Measurements from ENCODE around the gene CADM2.

DNA sequence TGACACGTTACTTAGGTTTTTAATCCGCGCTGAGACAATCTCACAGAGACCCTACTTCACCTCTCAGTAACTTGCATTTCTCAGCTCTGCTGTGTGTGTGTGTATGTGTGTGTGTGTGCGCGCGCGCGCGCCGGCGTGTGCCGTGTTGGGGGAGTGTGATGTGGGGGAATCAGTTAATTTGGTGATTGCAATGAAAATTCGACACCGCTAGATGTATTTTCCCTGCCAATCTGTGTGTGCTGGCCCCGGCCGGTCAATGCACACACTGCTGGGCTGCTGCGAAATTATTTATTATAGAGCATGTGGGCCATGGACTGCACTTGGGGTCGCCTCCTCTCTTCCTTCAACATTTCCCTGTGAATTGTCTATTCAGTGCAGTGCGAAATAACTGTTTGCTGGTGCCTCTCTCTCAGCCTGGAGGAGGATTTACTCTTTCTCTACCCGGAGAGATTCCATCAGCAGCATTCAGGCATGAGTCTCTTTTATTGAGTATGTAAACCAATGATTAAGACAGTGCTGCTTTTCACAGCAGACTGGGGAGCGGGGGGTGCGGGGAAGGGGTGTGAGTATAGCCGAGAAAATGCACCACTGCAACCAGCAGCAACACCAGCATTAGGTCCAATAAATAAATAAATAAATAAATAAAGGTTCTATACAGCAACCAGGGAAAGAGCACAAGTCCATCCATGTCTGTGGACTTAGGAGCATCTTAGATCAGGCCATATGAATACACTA lies 2.9 kb downstream of the CADM2 start:
- TF ChIP-seq, protein P1, sequence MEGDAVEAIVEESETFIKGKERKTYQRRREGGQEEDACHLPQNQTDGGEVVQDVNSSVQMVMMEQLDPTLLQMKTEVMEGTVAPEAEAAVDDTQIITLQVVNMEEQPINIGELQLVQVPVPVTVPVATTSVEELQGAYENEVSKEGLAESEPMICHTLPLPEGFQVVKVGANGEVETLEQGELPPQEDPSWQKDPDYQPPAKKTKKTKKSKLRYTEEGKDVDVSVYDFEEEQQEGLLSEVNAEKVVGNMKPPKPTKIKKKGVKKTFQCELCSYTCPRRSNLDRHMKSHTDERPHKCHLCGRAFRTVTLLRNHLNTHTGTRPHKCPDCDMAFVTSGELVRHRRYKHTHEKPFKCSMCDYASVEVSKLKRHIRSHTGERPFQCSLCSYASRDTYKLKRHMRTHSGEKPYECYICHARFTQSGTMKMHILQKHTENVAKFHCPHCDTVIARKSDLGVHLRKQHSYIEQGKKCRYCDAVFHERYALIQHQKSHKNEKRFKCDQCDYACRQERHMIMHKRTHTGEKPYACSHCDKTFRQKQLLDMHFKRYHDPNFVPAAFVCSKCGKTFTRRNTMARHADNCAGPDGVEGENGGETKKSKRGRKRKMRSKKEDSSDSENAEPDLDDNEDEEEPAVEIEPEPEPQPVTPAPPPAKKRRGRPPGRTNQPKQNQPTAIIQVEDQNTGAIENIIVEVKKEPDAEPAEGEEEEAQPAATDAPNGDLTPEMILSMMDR (tag by site-specific recombination; IDR thresholded peaks at IDR 0.05) = no peak
- TF ChIP-seq, protein P2, sequence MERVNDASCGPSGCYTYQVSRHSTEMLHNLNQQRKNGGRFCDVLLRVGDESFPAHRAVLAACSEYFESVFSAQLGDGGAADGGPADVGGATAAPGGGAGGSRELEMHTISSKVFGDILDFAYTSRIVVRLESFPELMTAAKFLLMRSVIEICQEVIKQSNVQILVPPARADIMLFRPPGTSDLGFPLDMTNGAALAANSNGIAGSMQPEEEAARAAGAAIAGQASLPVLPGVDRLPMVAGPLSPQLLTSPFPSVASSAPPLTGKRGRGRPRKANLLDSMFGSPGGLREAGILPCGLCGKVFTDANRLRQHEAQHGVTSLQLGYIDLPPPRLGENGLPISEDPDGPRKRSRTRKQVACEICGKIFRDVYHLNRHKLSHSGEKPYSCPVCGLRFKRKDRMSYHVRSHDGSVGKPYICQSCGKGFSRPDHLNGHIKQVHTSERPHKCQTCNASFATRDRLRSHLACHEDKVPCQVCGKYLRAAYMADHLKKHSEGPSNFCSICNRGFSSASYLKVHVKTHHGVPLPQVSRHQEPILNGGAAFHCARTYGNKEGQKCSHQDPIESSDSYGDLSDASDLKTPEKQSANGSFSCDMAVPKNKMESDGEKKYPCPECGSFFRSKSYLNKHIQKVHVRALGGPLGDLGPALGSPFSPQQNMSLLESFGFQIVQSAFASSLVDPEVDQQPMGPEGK (tag by site-specific recombination; IDR thresholded peaks at IDR 0.05) = no peak
- TF ChIP-seq ZNF658 (tag by site-specific recombination; IDR thresholded peaks at IDR 0.05) (no peak), ZNF560 (tag by site-specific recombination; IDR thresholded peaks at IDR 0.05; ENCODE audit: borderline replicate concordance) (no peak), ZNF335 (tag by site-specific recombination; conservative IDR thresholded peaks at IDR 0.05) (no peak), YY1 (tag by site-specific recombination; IDR thresholded peaks at IDR 0.05) (no peak), KLF1 (tag by site-specific recombination; IDR thresholded peaks at IDR 0.05) (no peak), ZNF785 (tag by site-specific recombination; IDR thresholded peaks at IDR 0.05) (no peak)
- TF ChIP-seq, protein P3, sequence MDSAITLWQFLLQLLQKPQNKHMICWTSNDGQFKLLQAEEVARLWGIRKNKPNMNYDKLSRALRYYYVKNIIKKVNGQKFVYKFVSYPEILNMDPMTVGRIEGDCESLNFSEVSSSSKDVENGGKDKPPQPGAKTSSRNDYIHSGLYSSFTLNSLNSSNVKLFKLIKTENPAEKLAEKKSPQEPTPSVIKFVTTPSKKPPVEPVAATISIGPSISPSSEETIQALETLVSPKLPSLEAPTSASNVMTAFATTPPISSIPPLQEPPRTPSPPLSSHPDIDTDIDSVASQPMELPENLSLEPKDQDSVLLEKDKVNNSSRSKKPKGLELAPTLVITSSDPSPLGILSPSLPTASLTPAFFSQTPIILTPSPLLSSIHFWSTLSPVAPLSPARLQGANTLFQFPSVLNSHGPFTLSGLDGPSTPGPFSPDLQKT (IDR thresholded peaks at IDR 0.05; ENCODE audit: borderline replicate concordance, low read depth, low read length) = no peak
